Measurements from ENCODE around the gene RAP1B.

The RAP1B gene

DNA sequence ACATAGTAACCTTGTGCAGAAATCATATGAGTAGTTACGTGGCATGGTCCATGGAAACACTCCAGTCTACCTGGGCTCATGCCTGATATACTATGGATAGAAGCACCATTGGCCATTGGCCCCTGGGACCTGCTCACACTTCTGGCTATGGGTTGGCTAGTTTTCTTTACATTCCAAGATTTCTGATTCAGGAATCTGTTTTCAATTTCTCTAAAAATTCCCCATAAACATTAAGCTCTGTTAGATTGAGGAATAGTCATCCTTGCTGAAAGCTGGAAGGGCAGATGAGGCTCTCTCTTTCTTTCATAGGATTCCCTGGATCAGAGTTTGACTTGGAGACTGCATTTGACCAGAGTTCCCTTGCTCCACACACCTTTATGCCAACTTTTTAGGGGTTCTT is 37.3 kb upstream of the RAP1B start:
- in situ Hi-C loops (cut with MboI; ENCODE audit: low pct_unique_long_range_greater_than_20kb, low sequenced_read_pairs, unreplicated experiment) = no loop called here
- TF ChIP-seq, protein P1, sequence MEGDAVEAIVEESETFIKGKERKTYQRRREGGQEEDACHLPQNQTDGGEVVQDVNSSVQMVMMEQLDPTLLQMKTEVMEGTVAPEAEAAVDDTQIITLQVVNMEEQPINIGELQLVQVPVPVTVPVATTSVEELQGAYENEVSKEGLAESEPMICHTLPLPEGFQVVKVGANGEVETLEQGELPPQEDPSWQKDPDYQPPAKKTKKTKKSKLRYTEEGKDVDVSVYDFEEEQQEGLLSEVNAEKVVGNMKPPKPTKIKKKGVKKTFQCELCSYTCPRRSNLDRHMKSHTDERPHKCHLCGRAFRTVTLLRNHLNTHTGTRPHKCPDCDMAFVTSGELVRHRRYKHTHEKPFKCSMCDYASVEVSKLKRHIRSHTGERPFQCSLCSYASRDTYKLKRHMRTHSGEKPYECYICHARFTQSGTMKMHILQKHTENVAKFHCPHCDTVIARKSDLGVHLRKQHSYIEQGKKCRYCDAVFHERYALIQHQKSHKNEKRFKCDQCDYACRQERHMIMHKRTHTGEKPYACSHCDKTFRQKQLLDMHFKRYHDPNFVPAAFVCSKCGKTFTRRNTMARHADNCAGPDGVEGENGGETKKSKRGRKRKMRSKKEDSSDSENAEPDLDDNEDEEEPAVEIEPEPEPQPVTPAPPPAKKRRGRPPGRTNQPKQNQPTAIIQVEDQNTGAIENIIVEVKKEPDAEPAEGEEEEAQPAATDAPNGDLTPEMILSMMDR (IDR thresholded peaks at IDR 0.05; ENCODE audit: extremely low read depth, insufficient read depth, missing control alignments) = no peak
- no peak for DNase-seq (ENCODE audit: low spot score)

DNA sequence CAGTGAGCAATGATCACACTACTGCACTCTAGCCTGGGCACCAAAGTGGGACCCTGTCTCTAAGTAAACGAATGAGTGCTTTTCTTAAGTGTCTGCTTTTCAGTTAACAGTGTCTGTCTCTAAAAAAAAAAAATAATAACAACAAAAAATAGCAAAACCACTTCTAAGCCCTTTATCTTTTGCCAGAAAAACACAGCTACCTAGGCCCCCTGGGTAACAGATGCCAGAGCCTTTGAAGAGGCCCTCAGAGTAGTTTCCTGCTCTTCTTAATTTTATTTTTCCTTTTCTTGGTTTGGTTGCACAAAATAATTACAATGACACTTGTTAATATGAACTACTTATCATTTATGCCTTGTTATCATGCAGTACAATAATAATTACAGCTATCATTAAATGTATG is 32.8 kb upstream of the RAP1B start:
- TF ChIP-seq, protein P1 (IDR thresholded peaks at IDR 0.05; ENCODE audit: extremely low read depth, insufficient read depth, missing control alignments) = no peak
- in situ Hi-C loops (cut with MboI; ENCODE audit: low pct_unique_long_range_greater_than_20kb, low sequenced_read_pairs, unreplicated experiment) = no loop called here
- no peak for DNase-seq (ENCODE audit: low spot score)

DNA sequence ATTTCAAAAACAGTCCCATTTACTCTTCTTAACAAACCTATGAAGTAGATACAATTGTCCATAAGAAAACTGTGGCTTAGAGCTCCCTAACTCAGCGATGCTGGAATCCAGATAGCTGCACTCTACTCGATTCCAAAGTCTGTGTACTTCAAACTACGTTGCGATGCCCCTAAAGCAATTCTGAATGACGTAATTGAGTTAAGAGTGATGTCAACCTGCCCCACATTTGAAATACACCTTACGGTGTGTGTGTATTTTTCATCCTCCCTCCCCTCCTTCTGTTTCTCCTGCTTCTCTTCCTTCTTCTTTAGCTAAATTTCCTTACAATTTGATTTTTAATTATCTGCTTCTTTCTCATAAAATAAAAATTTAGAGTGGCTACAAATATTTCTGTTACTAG is 31.9 kb upstream of the RAP1B start:
- TF ChIP-seq, protein P1 (IDR thresholded peaks at IDR 0.05; ENCODE audit: extremely low read depth, insufficient read depth, missing control alignments) = no peak
- in situ Hi-C loops (cut with MboI; ENCODE audit: low pct_unique_long_range_greater_than_20kb, low sequenced_read_pairs, unreplicated experiment) = no loop called here
- no peak for DNase-seq (ENCODE audit: low spot score)

GRCh38 chr12:68579254-68579653 is 31.4 kb upstream of the RAP1B start:
- DNase-seq (ENCODE audit: low spot score) = no peak
- TF ChIP-seq, protein P1 (IDR thresholded peaks at IDR 0.05; ENCODE audit: extremely low read depth, insufficient read depth, missing control alignments) = no peak
- in situ Hi-C loops (cut with MboI; ENCODE audit: low pct_unique_long_range_greater_than_20kb, low sequenced_read_pairs, unreplicated experiment) = no loop called here

DNA sequence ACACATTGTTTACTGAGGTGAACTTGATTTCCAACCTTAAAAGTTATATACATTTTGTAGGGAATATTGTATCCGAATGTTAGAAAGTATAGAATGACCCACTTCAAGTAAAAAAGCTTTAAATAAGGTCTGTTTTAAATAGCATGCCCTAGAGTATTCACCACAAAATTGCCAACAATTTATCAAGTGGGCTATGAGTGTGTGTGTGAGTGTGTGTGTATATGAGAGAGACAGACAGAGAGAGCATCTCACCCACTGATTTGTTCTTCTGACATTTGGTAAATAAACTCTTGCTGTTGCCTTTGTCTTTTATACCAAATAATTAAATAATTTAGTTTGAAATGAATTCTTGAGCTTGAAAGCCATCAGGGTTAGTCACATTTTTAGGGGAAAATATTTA is 29.8 kb upstream of the RAP1B start:
- in situ Hi-C loops (cut with MboI; ENCODE audit: low pct_unique_long_range_greater_than_20kb, low sequenced_read_pairs, unreplicated experiment) = no loop called here
- TF ChIP-seq, protein P1 (IDR thresholded peaks at IDR 0.05; ENCODE audit: extremely low read depth, insufficient read depth, missing control alignments) = no peak
- no peak for DNase-seq (ENCODE audit: low spot score)

DNA sequence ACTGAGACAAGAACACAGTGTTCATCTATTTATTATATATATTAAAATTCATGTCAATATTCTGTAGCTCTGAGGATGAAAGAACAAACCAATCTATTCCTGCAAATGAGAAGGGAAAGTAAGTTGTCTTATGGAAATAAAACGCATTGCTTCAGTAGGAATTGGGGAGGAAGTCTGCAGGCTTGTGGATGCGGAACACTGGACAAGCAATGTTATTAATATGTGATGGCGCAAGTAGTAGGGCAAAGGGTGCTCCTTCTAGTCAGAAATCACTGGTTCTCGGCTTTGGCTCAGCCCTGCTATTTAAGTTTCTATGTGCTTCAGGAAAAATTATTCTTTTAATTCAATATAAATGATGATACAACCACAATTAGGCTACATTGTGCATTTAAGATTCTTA is 28.8 kb upstream of the RAP1B start:
- in situ Hi-C loops (cut with MboI; ENCODE audit: low pct_unique_long_range_greater_than_20kb, low sequenced_read_pairs, unreplicated experiment) = no loop called here
- DNase-seq (ENCODE audit: low spot score) = no peak
- TF ChIP-seq, protein P1 (IDR thresholded peaks at IDR 0.05; ENCODE audit: extremely low read depth, insufficient read depth, missing control alignments) = no peak

DNA sequence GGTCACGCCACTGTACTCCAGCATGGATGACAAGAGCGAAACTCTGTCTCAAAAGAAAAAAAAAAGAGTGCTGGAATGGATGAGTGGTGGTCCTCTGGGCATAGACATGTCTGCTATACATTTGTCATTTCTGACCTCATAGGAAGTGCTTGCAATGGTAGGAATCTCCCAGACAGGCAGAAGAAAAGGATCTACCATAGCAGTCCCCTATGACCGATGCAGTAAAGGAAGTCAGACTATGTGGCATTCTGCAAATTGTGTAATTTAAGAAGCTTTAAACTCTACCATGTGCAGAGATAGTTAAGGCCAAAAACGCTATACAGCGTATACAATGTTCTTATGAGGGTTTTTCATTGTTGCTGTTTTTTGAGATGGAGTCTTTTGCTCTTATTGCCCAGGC is 24.7 kb upstream of the RAP1B start:
- TF ChIP-seq, protein P1 (IDR thresholded peaks at IDR 0.05; ENCODE audit: extremely low read depth, insufficient read depth, missing control alignments) = no peak
- in situ Hi-C loops (cut with MboI; ENCODE audit: low pct_unique_long_range_greater_than_20kb, low sequenced_read_pairs, unreplicated experiment) = no loop called here
- no peak for DNase-seq (ENCODE audit: low spot score)

Data from GM13977 (cell line).